Liver (tissue), 3 donors: ENCODE data around the gene SLC8A1.

Experiments used
- FOXA2 ChIP-seq: IDR thresholded peaks from 2 replicates; pipeline ENCODE4 v1.6.1; 2016; ENCODE audit warnings: antibody characterized with exemption
- JUND ChIP-seq, 2 donors: IDR thresholded peaks; 2 replicates each; pipeline ENCODE4 v1.6.1; 2016; ENCODE audit warnings: antibody characterized with exemption in 2 of 2
- SP1 ChIP-seq: IDR thresholded peaks from 2 replicates; pipeline ENCODE4 v1.6.1; 2018; ENCODE audit warnings: antibody characterized with exemption, mild to moderate bottlenecking
- TAF1 ChIP-seq: conservative IDR thresholded peaks from 2 replicates; pipeline ENCODE4 v1.6.1; 2016; ENCODE audit warnings: antibody characterized with exemption, mild to moderate bottlenecking
- TF ChIP-seq, protein P1 (sequence below): fragments of 150-350 bp; IDR thresholded peaks from 2 replicates; pipeline ENCODE4 v1.5.1; 2017; ENCODE audit warnings: improper control_type of control experiment, low read depth, low read length; ENCODE audit not compliant: missing input control
- TF ChIP-seq, protein P2 (sequence below): IDR thresholded peaks from 2 replicates; pipeline ENCODE4 v1.6.1; 2016; ENCODE audit warnings: antibody characterized with exemption
- TF ChIP-seq, protein P3 (sequence below): IDR thresholded peaks from 2 replicates; pipeline ENCODE4 v1.6.1; 2016; ENCODE audit warnings: antibody characterized with exemption, mild to moderate bottlenecking
- donor health status: healthy.
- donor health status: healthy.

DNA sequence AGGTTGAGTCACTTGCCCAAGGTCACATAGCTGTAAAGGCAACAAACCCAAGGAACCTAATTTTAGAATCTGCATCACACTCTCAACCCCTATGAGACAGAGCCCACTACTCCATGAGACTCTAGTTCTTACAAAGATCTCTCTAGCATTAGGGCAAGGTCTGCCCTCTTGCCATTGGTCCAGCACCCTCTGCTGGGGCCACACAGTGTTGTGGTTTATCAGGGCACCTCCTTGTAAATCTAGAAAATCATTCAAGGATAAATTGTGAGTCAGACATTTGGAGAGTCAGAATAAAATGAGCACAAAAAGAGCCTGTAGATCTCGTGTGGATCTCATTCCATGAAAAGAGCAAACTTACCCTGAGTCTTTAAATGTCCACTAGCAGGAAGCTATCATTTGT lies 91.2 kb downstream of the SLC8A1 start:
- TF ChIP-seq, protein P1, sequence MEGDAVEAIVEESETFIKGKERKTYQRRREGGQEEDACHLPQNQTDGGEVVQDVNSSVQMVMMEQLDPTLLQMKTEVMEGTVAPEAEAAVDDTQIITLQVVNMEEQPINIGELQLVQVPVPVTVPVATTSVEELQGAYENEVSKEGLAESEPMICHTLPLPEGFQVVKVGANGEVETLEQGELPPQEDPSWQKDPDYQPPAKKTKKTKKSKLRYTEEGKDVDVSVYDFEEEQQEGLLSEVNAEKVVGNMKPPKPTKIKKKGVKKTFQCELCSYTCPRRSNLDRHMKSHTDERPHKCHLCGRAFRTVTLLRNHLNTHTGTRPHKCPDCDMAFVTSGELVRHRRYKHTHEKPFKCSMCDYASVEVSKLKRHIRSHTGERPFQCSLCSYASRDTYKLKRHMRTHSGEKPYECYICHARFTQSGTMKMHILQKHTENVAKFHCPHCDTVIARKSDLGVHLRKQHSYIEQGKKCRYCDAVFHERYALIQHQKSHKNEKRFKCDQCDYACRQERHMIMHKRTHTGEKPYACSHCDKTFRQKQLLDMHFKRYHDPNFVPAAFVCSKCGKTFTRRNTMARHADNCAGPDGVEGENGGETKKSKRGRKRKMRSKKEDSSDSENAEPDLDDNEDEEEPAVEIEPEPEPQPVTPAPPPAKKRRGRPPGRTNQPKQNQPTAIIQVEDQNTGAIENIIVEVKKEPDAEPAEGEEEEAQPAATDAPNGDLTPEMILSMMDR: no peak
- no peak for TF ChIP-seq TAF1
- TF ChIP-seq, protein P2, sequence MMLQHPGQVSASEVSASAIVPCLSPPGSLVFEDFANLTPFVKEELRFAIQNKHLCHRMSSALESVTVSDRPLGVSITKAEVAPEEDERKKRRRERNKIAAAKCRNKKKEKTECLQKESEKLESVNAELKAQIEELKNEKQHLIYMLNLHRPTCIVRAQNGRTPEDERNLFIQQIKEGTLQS: no peak
- TF ChIP-seq, protein P3, sequence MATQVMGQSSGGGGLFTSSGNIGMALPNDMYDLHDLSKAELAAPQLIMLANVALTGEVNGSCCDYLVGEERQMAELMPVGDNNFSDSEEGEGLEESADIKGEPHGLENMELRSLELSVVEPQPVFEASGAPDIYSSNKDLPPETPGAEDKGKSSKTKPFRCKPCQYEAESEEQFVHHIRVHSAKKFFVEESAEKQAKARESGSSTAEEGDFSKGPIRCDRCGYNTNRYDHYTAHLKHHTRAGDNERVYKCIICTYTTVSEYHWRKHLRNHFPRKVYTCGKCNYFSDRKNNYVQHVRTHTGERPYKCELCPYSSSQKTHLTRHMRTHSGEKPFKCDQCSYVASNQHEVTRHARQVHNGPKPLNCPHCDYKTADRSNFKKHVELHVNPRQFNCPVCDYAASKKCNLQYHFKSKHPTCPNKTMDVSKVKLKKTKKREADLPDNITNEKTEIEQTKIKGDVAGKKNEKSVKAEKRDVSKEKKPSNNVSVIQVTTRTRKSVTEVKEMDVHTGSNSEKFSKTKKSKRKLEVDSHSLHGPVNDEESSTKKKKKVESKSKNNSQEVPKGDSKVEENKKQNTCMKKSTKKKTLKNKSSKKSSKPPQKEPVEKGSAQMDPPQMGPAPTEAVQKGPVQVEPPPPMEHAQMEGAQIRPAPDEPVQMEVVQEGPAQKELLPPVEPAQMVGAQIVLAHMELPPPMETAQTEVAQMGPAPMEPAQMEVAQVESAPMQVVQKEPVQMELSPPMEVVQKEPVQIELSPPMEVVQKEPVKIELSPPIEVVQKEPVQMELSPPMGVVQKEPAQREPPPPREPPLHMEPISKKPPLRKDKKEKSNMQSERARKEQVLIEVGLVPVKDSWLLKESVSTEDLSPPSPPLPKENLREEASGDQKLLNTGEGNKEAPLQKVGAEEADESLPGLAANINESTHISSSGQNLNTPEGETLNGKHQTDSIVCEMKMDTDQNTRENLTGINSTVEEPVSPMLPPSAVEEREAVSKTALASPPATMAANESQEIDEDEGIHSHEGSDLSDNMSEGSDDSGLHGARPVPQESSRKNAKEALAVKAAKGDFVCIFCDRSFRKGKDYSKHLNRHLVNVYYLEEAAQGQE: no peak
- no peak for TF ChIP-seq SP1
- no peak for TF ChIP-seq JUND (IDR thresholded peaks at IDR 0.05)
- TF ChIP-seq FOXA2: no peak
